HG02885 (cell line): ENCODE data around the gene SPOCK1.

Source experiments
- ATAC-seq: cut with Tn5 transposase; IDR thresholded peaks from one replicate; pipeline ENCODE4 v1.9.1; 2021; ENCODE audit warnings: mild to moderate bottlenecking; ENCODE audit not compliant: unreplicated experiment, poor library complexity

The SPOCK1 gene

GRCh38 chr5:137310051-137310730 is 188.9 kb downstream of the SPOCK1 start:
- ATAC-seq: no peak

GRCh38 chr5:137309290-137309689 is 189.8 kb downstream of the SPOCK1 start:
- no peak for ATAC-seq

- ATAC-seq: no peak
These were observed 190.8 kb downstream of the SPOCK1 start for GRCh38 chr5:137308311-137308710.

GRCh38 chr5:137306903-137307302 is 192.2 kb downstream of the SPOCK1 start:
- no peak for ATAC-seq

GRCh38 chr5:137305971-137306602 is 193.0 kb downstream of the SPOCK1 start:
- no peak for ATAC-seq

- no peak for ATAC-seq
These were observed 194.8 kb downstream of the SPOCK1 start for GRCh38 chr5:137304226-137304874.

GRCh38 chr5:137303509-137303908 is 195.6 kb downstream of the SPOCK1 start:
- no peak for ATAC-seq

- ATAC-seq: no peak
These were observed 198.5 kb downstream of the SPOCK1 start for GRCh38 chr5:137300411-137301240.

- ATAC-seq: no peak
These were observed 202.8 kb downstream of the SPOCK1 start for GRCh38 chr5:137296213-137296781.

- ATAC-seq: no peak
These were observed 204.5 kb downstream of the SPOCK1 start for GRCh38 chr5:137294604-137295003.

GRCh38 chr5:137292461-137293027 is 206.6 kb downstream of the SPOCK1 start:
- no peak for ATAC-seq

GRCh38 chr5:137291436-137291835 is 207.7 kb downstream of the SPOCK1 start:
- no peak for ATAC-seq

GRCh38 chr5:137291031-137291430 is 208.1 kb downstream of the SPOCK1 start:
- no peak for ATAC-seq

- ATAC-seq: no peak
These were observed 208.8 kb downstream of the SPOCK1 start for GRCh38 chr5:137290373-137290772.

GRCh38 chr5:137289856-137290255 is 209.3 kb downstream of the SPOCK1 start:
- ATAC-seq: no peak

GRCh38 chr5:137287569-137287968 is 211.6 kb downstream of the SPOCK1 start:
- ATAC-seq: no peak

- ATAC-seq: no peak
These were observed 213.0 kb downstream of the SPOCK1 start for GRCh38 chr5:137286025-137286610.

GRCh38 chr5:137283801-137284200 is 215.3 kb downstream of the SPOCK1 start:
- no peak for ATAC-seq

GRCh38 chr5:137282216-137282615 is 216.9 kb downstream of the SPOCK1 start:
- ATAC-seq: no peak

GRCh38 chr5:137281201-137281600 is 217.9 kb downstream of the SPOCK1 start:
- no peak for ATAC-seq
